OCI-LY3 (cell line): ENCODE results near the gene ZNF683.

ENCODE experiments used
- H2AFZ ChIP-seq: fragments of 200-600, 300-600 bp; shearing (Covaris generic); 2 replicates; pipeline ENCODE4 v1.6.0; 2014; ENCODE audit warnings: antibody characterized with exemption, low read depth, low read length
- H3K27ac ChIP-seq: fragments of 200-600, 300-600 bp; sonication (generic); 2 replicates; pipeline ENCODE4 v1.5.1; 2014; ENCODE audit warnings: mild to moderate bottlenecking, low read length, moderate library complexity, mixed read lengths
- H3K27me3 ChIP-seq: fragments of 200-600, 300-600 bp; sonication (generic); 2 replicates; pipeline ENCODE4 v1.6.1; 2014; ENCODE audit warnings: low read depth, low read length, mixed read lengths
- H3K36me3 ChIP-seq: fragments of 200-600, 300-600 bp; sonication (generic); replicated peaks from 2 replicates; pipeline ENCODE3; 2014; ENCODE audit warnings: low read depth, low read length, mixed read lengths
- H3K4me1 ChIP-seq: fragments of 300-600, 200-600 bp; sonication (generic); 2 replicates; pipeline ENCODE4 v1.6.1; 2014; ENCODE audit warnings: low read length, mixed read lengths
- H3K4me2 ChIP-seq: fragments of 200-600, 300-600 bp; sonication (generic); 2 replicates; pipeline ENCODE4 v1.6.1; 2014; ENCODE audit warnings: low read length, mixed read lengths
- H3K4me3 ChIP-seq: fragments of 300-600, 200-600 bp; sonication (generic); 2 replicates; pipeline ENCODE4 v1.5.1; 2014; ENCODE audit warnings: antibody characterized with exemption, mild to moderate bottlenecking, low read length, moderate library complexity
- H3K79me2 ChIP-seq: fragments of 300-600, 200-600 bp; shearing (Covaris generic); 2 replicates; pipeline ENCODE4 v1.6.1; 2014; ENCODE audit warnings: mild to moderate bottlenecking, low read length, mixed read lengths
- H3K9ac ChIP-seq: fragments of 300-600, 200-600 bp; shearing (Covaris generic); 2 replicates; pipeline ENCODE4 v1.6.0; 2014; ENCODE audit warnings: mild to moderate bottlenecking, low read length, moderate library complexity
- H3K9me3 ChIP-seq: fragments of 200-600, 300-600 bp; shearing (Covaris generic); 2 replicates; pipeline ENCODE4 v1.6.1; 2014; ENCODE audit warnings: low read length, mixed read lengths; ENCODE audit not compliant: insufficient read depth
- H4K20me1 ChIP-seq: fragments of 200-600, 300-600 bp; sonication (generic); 2 replicates; pipeline ENCODE4 v1.6.1; 2016; ENCODE audit warnings: low read length, mixed read lengths; ENCODE audit not compliant: insufficient read depth
- EZH2phosphoT487 ChIP-seq: fragments of 200-600 bp; shearing (Covaris generic); IDR thresholded peaks from 2 replicates; pipeline ENCODE4 v1.6.1; 2018; ENCODE audit warnings: antibody characterized with exemption, mixed run types, low read depth
- TF ChIP-seq, protein P1 (sequence below): fragments of 200-600, 300-600 bp; sonication (generic); IDR thresholded peaks from 2 replicates; pipeline ENCODE4 v1.5.1; 2014; ENCODE audit warnings: antibody characterized with exemption, low read length, low read depth

Gene ZNF683

DNA sequence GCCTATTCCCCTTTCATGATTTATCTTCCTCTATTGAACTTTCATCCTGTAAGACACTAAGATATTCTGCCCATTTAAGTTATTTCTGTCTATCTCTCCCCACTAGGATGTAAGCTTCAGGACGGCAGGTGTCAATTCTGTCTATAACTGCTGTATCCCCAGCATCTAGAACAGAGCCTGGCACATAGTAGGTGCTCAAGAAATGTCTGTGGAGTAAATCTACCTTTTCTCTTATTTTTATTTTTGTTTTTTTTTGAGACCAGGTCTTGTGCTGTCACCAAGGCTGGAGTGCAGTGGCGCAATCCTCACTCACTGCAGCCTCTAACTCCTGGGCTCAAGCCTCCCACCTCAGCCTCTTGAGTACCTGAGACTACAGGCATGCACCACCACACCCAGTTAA lies 49.2 kb downstream of the ZNF683 start:
- Histone ChIP-seq H3K9ac (no peak overlapping the region), H3K36me3 (no peaks in the 10 kb centered on the region), H4K20me1 (no peaks in the 10 kb centered on the region), H3K27me3 (no peaks in the 10 kb centered on the region), H3K27ac (no peak overlapping the region), H3K4me2 (no peak overlapping the region), H3K4me1 (peaks cover 11% of the 10 kb centered on the region), H3K9me3 (no peaks in the 10 kb centered on the region), H3K4me3 (no peak overlapping the region), H3K79me2 (no peaks in the 10 kb centered on the region), H2AFZ (no peak overlapping the region)
- TF ChIP-seq, protein P1, sequence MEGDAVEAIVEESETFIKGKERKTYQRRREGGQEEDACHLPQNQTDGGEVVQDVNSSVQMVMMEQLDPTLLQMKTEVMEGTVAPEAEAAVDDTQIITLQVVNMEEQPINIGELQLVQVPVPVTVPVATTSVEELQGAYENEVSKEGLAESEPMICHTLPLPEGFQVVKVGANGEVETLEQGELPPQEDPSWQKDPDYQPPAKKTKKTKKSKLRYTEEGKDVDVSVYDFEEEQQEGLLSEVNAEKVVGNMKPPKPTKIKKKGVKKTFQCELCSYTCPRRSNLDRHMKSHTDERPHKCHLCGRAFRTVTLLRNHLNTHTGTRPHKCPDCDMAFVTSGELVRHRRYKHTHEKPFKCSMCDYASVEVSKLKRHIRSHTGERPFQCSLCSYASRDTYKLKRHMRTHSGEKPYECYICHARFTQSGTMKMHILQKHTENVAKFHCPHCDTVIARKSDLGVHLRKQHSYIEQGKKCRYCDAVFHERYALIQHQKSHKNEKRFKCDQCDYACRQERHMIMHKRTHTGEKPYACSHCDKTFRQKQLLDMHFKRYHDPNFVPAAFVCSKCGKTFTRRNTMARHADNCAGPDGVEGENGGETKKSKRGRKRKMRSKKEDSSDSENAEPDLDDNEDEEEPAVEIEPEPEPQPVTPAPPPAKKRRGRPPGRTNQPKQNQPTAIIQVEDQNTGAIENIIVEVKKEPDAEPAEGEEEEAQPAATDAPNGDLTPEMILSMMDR: no peak
- TF ChIP-seq EZH2phosphoT487: no peak

DNA sequence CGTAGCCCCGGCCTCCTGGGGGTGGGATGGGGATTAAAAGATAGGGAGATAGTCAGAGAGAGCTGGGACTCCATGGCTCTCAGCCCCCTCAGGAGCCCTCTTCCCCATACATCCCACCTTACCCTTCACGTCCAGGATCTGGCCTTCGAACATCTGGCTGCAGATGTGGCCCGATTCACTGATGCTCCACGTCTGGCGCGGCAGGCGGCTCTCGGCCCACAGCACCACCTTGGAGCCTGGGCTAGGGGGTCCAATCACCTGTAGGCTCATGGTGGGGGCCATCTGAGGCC lies 50.6 kb downstream of the ZNF683 start:
- Histone ChIP-seq H3K4me1 (peaks cover 25% of the 10 kb centered on the region), H3K9ac (peak overlapping the region; percentile 32; the same call in 1 of the 2 replicates), H3K4me3 (no peak overlapping the region), H3K27me3 (no peaks in the 10 kb centered on the region), H3K36me3 (no peaks in the 10 kb centered on the region), H3K4me2 (peak overlapping the region; percentile 62), H4K20me1 (no peaks in the 10 kb centered on the region), H3K9me3 (no peaks in the 10 kb centered on the region), H2AFZ (peak overlapping the region; percentile 85), H3K79me2 (no peaks in the 10 kb centered on the region), H3K27ac (no peak overlapping the region)
- TF ChIP-seq, protein P1: no peak
- TF ChIP-seq EZH2phosphoT487: no peak

DNA sequence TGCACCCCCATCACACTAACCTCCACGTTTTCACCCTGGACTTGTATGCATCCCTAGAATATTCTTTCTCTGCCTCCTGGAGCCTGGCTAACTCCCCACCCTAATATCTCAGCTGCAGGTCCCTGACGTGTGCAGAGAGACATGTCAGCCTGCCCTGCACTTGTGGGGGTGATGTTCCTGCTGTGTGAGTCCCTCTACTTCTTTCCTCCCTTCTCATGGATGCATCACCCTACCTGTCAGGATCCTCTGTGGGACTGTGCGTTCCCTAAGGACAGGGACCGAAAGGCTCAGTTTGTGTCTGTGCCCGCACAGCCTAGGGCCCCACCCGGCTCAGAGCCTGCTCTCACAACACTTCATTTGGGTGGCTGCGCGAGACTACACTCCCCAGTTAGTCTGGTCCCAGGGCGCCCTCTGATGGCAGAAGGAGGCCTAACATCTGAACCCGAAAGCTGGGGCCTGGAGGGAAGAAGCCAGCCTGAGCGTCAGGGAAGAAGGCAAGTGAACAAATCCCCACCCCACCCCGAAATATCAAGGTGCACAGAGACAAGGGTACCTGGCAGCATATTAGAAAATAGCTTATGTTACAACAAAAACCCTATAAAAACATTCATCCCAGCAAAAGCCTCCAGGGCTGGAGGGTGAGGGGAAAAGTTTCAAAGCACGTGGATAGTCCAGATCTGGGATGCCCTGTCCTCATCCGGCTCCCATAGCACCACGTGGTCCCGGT lies 51.1 kb downstream of the ZNF683 start:
- Histone ChIP-seq H3K9me3 (no peaks in the 10 kb centered on the region), H3K4me2 (peak overlapping the region; percentile 62), H3K4me3 (peak overlapping the region; percentile 54), H3K27me3 (no peaks in the 10 kb centered on the region), H3K36me3 (no peaks in the 10 kb centered on the region), H4K20me1 (no peaks in the 10 kb centered on the region), H3K4me1 (peaks cover 30% of the 10 kb centered on the region), H3K79me2 (no peaks in the 10 kb centered on the region), H3K27ac (no peak overlapping the region), H2AFZ (peak overlapping the region; percentile 85), H3K9ac (peak overlapping the region; percentile 32; the same call in 1 of the 2 replicates)
- TF ChIP-seq, protein P1: peak; percentile 74
- TF ChIP-seq EZH2phosphoT487: no peak

DNA sequence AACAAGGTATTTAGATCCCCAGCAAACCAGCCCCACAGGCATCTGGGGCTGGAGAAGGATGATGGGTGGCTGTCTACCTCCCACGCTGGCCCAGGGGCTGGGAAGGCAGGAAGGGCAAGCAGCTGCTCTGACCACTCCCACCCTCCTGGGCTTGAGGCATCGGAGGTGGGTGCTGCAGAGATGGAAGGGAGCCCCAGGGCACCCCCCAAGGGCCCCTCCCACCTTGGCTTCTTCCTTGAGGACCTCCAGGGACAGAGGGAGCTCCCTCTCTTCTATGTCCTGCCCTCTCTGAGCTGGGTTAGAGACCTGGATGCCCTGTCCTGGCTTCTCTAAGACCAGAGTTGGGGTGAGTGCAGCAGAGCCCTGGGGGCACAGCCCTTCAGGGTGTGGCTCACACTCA lies 51.7 kb downstream of the ZNF683 start:
- H3K4me1 ChIP-seq: peaks cover 36% of the 10 kb centered on the region
- no peaks in the 10 kb centered on the region for H3K79me2 ChIP-seq
- no peaks in the 10 kb centered on the region for H3K27me3 ChIP-seq
- H3K4me3 ChIP-seq: no peak overlapping the region
- no peak overlapping the region for H2AFZ ChIP-seq
- no peaks in the 10 kb centered on the region for H3K9me3 ChIP-seq
- TF ChIP-seq, protein P1: no peak
- no peak overlapping the region for H3K9ac ChIP-seq
- H3K4me2 ChIP-seq: peak overlapping the region; percentile 62
- H4K20me1 ChIP-seq: no peaks in the 10 kb centered on the region
- no peak overlapping the region for H3K27ac ChIP-seq
- H3K36me3 ChIP-seq: no peaks in the 10 kb centered on the region
